Measurements from ENCODE around the gene DPH7. TPM values are rescaled to one million over a fixed set of nuclear protein-coding genes. Genes with fewer than 3 reads are reported as not detected.
A peak's percentile ranks its signal among the peaks of the same experiment; 100 is the strongest.
"Not testable (repeated sequence)": the region's sequence is repeated elsewhere in the genome, so short reads cannot be mapped to it uniquely, and the experiment has no call there.

DPH7 gene
- total and polyA plus RNA-seq, 10 donors = 31.7 to 80.5 (median 41.2) TPM

GRCh38 chr9:137602661-137603060 lies 23.9 kb upstream of the DPH7 start:
- WGBS, 5 donors = 6 to 14% (median 11%) methylated on average over 3 of the region's 3 CpGs
- intact Hi-C loops (cut with DNase I; ENCODE audit: low total_unique reads) = no loop called here
- H3K27ac ChIP-seq = peak overlapping the region in 1 of 8 donors; percentile 21
- no peak overlapping the region for H3K4me3 ChIP-seq
- TF ChIP-seq POLR2AphosphoS5 (IDR thresholded peaks at IDR 0.05) (no peak), CTCF (IDR thresholded peaks at IDR 0.05 in 8 of 11, conservative IDR thresholded peaks at IDR 0.05 in 3 of 11) (peak in 2 of 11 experiments; percentile 14 to 16), POLR2A (IDR thresholded peaks at IDR 0.05) (no peak)
- no peaks in the 10 kb centered on the region for H3K36me3 ChIP-seq
- H3K9me3 ChIP-seq = no peaks in the 10 kb centered on the region
- H3K4me1 ChIP-seq = peaks cover 14 to 47% (median 31%) of the 10 kb centered on the region in 6 donors
- no peak for DNase-seq
- H3K27me3 ChIP-seq (replicated peaks in 1 of 7) = no peaks in the 10 kb centered on the region

GRCh38 chr9:137598943-137599342 lies 20.2 kb upstream of the DPH7 start:
- Histone ChIP-seq H3K27me3 (replicated peaks in 1 of 7) (no peaks in the 10 kb centered on the region), H3K9me3 (no peaks in the 10 kb centered on the region), H3K4me1 (peaks cover 0 to 20% (median 7%) of the 10 kb centered on the region in 6 donors), H3K27ac (peak overlapping the region in 2 of 8 donors; percentile 11 to 46), H3K4me3 (no peak overlapping the region), H3K36me3 (no peaks in the 10 kb centered on the region)
- intact Hi-C loops (cut with DNase I; ENCODE audit: low total_unique reads) = no loop called here
- TF ChIP-seq CTCF (IDR thresholded peaks at IDR 0.05 in 8 of 11, conservative IDR thresholded peaks at IDR 0.05 in 3 of 11) (no peak), POLR2AphosphoS5 (IDR thresholded peaks at IDR 0.05) (no peak), POLR2A (IDR thresholded peaks at IDR 0.05) (no peak)
- 77 to 85% (median 81%) methylated on average over 8 of the region's 8 CpGs for WGBS, 5 donors
- no peak for DNase-seq

- H3K27me3 ChIP-seq (replicated peaks in 1 of 7); H3K36me3 ChIP-seq; intact Hi-C loops (cut with DNase I; ENCODE audit: low total_unique reads); DNase-seq; H3K9me3 ChIP-seq; H3K27ac ChIP-seq; H3K4me3 ChIP-seq: not testable (repeated sequence)
- H3K4me1 ChIP-seq = peaks cover 0 to 17% (median 5%) of the 10 kb centered on the region in 6 donors
- 90 to 98% (median 92%) methylated on average over 7 of the region's 7 CpGs for WGBS, 5 donors
These were observed 17.9 kb upstream of the DPH7 start for GRCh38 chr9:137596577-137596976.

GRCh38 chr9:137593176-137593575 lies 14.5 kb upstream of the DPH7 start:
- H3K27ac ChIP-seq = no peak overlapping the region

More at GRCh38 chr9:137593176-137593575, 14.5 kb upstream of the DPH7 start:
- DNase-seq = no peak
- WGBS, 5 donors = 84 to 89% (median 86%) methylated on average over 12 of the region's 12 CpGs
- Histone ChIP-seq H3K9me3 (no peaks in the 10 kb centered on the region), H3K27me3 (replicated peaks in 1 of 7) (no peaks in the 10 kb centered on the region), H3K4me1 (peaks cover 6 to 43% (median 24%) of the 10 kb centered on the region in 6 donors), H3K4me3 (no peak overlapping the region), H3K36me3 (peaks cover 0 to 4% (median 2%) of the 10 kb centered on the region in 6 donors)
- TF ChIP-seq POLR2AphosphoS5 (IDR thresholded peaks at IDR 0.05) (no peak), POLR2A (IDR thresholded peaks at IDR 0.05) (no peak), CTCF (IDR thresholded peaks at IDR 0.05 in 8 of 11, conservative IDR thresholded peaks at IDR 0.05 in 3 of 11) (no peak)
- intact Hi-C loops (cut with DNase I; ENCODE audit: low total_unique reads) = no loop called here

Measured in spleen (tissue), 11 donors.